HG03558 (cell line): ENCODE measurements around the gene RGS6.

Source experiments
- ATAC-seq: cut with Tn5 transposase; IDR thresholded peaks from one replicate; pipeline ENCODE4 v1.9.1; 2021; ENCODE audit warnings: moderate number of reproducible peaks; ENCODE audit not compliant: unreplicated experiment; ENCODE audit errors: extremely low read depth

RGS6 gene

GRCh38 chr14:72213424-72213823, 281.2 kb downstream of the RGS6 start:
- ATAC-seq, result no peak

- no peak for ATAC-seq
Observed at GRCh38 chr14:72215080-72215479, 282.9 kb downstream of the RGS6 start.

DNA sequence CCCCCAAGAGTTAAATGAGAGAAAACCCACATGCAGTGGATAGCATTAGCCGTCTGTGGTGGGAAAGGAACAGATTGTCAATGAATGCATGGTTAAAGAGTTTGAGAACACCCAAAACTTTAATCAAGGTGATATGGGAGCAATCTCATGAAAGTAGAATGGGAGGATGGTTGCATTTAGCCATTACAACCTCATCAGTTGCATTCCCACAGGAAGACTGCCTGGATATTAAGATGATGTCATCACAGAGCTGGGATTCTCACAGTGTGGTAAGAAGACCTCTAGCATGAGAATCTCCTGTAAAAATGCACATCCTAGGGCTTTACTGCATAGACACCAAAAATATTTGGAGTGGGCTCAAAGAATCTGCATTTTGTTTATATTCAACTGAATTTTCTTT, 284.9 kb downstream of the RGS6 start:
- no peak for ATAC-seq

- ATAC-seq, result no peak
Observed at GRCh38 chr14:72222046-72222445, 289.8 kb downstream of the RGS6 start.

- ATAC-seq, result no peak
Observed at GRCh38 chr14:72236629-72237028, 304.4 kb downstream of the RGS6 start.

DNA sequence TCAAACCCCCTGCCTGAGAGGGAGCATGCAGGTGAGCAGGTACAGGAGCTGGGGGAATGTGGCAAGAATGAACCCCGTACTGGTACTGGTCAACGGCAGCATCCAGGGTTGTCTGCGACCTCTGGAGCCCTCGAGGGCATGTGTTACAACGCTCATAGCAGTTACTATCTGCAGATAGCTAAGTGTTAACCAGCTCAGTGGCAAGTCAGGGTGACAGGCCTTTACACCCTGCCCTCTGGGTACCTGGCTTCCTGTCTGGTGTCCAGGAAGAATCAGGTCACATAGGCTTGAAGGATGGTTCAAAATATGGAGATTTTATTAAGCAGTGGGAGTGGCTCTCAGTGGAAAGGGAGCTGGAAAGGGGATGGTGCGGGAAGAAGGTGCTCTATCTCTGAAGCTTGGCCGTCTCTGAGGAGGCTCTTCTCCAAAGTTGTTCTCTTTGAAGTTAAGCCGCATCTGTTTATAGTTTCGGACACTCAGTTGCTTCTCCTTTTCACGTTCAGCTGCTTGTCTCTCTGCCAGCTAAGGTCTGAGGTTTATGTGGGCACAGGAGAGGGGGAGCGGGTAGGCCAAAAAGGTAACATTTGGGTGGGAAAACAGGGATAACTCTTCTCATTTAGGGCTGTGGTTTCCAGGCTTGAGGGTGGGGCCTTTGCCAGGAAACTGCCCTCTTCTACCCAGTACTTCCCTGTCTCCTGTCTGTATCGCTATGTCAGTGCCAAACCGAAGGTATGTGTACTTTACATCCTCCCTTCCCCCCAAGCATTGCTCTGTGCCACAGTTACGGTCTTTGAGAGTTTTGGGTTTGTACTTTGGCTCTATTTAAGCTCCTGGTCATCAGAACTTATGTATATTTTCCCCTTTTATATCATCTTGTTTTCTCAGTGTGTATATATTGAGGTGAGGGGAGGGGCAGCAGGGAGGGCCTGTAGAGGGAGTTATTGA, 305.8 kb downstream of the RGS6 start:
- ATAC-seq, result no peak

DNA sequence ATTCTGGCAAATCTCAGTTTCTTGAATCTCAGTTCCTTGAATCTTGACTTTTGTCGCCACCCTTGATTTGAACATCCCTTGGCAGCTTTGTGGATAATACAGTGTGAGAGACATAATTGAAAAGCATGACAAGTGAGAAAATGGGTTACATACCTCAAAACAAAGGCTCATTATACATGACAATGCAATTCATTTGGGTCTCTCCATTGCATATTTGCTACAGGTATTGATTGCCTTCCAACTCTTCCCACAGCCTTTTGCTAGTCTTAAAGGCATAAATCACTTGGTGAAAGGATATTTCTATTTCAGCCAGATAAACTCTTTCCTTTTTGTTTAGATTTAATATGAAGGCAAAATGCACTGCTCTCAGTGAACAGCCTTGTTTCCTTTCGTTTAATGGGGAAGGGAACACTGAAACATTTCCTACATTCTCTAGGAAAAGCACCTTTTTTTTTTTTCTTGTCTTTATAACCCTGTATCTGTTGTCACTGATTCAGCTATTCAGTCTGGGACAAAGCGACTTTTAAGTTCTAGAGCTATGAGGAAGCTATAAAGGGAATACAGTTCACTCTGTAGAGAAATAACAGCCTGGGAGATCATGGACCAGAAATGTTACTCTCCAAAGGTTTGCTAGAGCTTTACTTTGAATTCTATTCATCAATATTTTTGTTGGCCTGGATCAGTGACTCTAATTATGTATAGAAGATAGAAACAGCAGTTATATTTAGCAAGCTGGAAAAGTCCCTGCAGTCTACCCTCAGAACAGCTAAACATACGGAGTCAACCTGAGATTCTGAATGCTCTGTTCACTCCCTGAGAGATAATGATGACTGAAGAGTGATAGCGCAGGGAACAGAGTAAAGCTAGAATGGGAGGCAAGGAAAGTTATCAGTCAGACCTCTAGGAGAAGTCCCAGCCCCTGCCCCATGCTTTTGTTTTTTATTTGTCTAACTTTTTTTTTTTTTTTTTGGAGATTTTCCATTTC, 311.4 kb downstream of the RGS6 start:
- no peak for ATAC-seq

- no peak for ATAC-seq
Observed at GRCh38 chr14:72247896-72248465, 315.8 kb downstream of the RGS6 start.

DNA sequence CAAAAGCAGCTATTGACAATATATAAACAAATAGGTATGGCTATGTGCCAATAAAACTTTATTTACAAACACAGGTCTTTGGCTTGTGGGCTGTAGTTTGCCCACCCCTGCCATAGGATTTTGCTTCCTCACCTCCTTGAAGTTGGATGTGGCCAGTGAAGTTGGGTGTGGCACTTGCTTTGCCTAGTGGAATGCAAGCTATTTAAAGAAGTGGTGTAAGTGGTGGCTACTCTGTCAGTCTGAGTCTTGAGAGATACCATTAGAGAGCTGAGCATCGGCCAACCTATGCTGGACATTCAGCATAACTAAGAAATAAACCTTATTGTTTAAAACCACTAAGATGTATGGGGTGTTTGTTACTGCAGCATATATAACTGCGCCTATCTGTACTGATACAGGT, 321.3 kb downstream of the RGS6 start:
- no peak for ATAC-seq

DNA sequence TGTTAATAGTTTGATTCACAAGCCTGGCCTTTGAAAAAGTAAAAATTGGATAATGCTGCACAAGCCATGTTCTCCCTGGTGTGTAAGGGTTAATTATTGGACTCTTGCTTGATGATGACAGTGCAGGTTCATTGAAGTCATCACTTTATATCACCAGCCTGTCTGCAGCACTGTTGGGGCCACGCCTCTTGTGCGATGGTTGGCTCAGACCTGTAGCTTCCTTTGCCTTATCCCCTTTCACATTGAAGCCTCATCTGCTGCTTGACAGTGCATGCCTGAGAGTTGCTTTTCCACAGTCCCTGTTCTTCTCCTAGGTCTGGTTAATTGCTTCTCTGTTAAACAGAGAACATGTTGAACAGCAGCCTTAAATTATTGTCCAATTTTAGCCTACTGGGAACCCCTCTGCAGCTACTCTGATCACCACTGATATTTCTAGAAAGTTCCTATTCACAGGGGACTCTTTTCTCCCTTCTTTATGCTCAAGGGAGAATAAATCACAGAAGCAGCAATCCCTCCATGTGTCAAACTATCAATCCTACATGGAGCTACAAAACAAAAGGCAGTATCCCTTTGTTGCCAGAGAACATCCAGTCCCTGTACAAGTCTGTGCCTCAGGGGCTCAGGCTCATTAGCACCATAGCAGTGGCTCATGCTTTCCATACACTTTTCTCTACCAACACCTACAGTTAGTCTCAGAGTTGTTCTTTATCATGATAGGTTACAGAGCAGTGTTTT, 322.1 kb downstream of the RGS6 start:
- ATAC-seq, result no peak

GRCh38 chr14:72254937-72255472, 322.8 kb downstream of the RGS6 start:
- no peak for ATAC-seq

GRCh38 chr14:72256055-72256454, 323.8 kb downstream of the RGS6 start:
- ATAC-seq, result no peak

DNA sequence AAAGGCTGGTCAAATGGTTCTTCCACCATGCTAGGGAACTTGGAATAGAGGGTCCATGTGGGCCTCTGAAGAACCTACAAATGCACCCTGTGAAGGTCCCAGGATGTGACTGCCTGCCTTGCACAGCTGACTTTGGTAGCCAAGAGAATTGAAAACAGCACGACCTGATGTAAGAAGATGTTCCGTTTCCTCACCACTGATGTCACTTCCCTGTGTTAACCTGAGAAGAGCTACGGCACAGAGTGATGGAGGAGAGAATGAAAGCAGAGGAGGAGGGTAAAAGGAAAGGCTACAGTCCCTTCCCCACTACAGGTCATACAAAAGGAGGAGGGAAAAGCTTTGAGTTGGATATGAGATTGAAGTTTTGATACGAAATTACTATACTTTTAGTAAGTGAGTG, 328.8 kb downstream of the RGS6 start:
- no peak for ATAC-seq

DNA sequence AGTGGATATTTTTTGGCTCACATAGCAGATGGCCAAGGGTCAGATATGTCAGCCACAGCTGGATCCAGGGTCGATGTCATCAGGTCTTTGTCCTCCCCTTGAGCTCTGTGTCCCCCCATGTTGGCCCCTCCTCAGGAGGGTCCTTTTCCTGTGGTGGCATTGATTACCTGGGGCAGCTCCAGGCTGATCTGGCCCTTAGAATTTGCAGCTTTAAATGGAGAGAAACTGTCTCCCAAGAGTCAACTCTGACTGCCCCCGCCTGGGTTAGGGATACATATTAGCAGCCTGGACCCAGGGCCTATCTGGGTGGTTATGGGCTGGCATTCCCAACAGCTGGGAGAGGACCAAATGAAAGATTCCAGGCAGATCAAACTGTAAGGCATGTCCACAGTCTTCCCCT, 330.5 kb downstream of the RGS6 start:
- ATAC-seq, result no peak

GRCh38 chr14:72264716-72265115, 332.5 kb downstream of the RGS6 start:
- no peak for ATAC-seq

DNA sequence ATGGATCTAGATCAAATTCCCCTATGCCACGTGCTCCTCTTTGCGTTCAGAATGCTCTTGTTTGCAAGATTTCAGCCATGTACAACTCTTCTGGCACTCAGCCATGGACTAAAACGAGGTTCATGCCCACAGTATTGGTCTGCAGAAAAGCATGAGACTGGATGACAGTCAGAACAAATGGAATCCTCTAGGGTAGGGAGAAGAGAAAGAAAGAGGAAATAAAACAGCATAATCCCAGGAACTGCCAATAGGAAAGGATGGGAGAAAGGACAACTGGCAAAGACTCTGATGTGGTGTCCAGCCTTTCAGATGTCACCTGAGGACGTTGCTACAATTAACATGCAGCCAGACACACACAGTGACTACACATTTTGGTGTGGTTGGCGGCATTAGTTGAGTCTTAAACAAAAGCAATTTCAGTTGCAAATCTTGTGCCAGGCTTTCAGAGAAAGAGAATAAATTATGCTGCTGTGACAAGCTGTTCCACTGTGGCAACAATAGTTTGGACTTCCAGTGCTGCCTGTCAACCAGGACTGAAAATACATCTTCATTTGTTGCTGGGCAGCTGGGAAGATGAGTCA, 338.0 kb downstream of the RGS6 start:
- ATAC-seq, result no peak

DNA sequence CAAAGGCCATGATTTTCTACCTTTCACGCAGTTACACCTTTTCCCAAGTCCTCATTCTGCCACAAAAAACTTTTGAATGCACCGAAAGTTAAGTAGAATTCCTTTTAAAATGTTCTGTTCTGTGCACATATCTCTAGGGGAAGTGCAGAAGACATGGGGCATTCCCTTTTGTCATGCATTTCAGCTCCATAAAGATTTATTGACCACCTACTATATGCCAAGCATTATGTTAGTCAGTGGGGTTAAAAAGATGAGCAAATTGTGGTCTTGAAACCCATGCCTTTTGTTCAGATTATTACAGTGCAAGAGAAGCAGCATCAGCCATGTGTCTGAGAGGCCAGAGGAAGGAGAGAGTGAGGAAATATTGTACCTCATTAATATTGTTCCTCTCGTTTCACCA, 338.5 kb downstream of the RGS6 start:
- no peak for ATAC-seq

GRCh38 chr14:72275242-72275641, 343.0 kb downstream of the RGS6 start:
- no peak for ATAC-seq

- no peak for ATAC-seq
Observed at GRCh38 chr14:72278316-72278715, 346.1 kb downstream of the RGS6 start.
